HG02623 (cell line): ENCODE results near the gene RNF20.
"Not testable (repeated sequence)": the region's sequence is repeated elsewhere in the genome, so short reads cannot be mapped to it uniquely, and the experiment has no call there.

Source experiments
- ATAC-seq: cut with Tn5 transposase; IDR thresholded peaks from one replicate; pipeline ENCODE4 v1.9.1; 2021; ENCODE audit warnings: moderate library complexity; ENCODE audit not compliant: unreplicated experiment

Gene RNF20, protein sequence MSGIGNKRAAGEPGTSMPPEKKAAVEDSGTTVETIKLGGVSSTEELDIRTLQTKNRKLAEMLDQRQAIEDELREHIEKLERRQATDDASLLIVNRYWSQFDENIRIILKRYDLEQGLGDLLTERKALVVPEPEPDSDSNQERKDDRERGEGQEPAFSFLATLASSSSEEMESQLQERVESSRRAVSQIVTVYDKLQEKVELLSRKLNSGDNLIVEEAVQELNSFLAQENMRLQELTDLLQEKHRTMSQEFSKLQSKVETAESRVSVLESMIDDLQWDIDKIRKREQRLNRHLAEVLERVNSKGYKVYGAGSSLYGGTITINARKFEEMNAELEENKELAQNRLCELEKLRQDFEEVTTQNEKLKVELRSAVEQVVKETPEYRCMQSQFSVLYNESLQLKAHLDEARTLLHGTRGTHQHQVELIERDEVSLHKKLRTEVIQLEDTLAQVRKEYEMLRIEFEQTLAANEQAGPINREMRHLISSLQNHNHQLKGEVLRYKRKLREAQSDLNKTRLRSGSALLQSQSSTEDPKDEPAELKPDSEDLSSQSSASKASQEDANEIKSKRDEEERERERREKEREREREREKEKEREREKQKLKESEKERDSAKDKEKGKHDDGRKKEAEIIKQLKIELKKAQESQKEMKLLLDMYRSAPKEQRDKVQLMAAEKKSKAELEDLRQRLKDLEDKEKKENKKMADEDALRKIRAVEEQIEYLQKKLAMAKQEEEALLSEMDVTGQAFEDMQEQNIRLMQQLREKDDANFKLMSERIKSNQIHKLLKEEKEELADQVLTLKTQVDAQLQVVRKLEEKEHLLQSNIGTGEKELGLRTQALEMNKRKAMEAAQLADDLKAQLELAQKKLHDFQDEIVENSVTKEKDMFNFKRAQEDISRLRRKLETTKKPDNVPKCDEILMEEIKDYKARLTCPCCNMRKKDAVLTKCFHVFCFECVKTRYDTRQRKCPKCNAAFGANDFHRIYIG

DNA sequence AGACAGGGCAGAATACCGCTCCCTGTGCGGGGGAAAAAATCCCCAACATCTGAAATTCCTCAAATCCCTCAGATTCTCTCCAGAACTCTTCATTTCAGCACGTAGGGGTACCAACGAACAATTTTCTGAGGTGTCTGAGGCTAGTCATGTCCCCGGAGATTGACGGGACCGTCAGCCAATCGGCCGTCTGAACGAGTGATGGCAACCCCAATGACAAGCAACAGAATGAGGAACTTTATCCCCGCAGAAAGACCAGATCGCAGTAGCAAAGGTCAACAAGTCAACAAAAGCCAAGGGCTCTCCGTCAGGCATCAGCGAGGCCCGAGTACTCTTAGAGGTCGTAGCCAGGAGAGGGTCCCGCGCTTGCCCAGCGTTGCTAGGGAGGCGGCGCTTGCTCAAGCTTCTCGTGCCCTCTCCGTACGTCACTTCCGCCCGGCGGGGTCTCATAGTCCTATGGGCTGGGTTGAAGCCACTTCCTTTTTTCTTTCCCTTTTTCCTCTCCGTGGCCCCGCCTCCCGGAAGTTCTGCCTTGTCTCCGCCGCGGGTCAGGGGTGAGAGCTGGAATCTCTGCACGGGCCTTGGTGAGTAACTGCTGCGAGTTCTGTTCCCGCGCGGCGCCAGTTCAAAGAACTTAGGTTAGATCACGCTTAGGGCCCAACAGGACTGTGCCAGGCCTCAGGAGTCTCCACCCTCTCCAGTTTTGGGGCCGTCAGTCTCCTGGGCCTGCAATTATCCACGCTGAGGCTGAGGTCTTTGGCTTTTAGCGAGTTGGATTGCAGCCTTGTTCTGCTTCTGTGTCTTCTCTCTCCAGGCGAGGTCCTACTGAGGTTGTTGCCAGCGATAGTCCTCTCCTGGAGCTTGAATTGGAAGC is at the start of gene RNF20:
Gene RNF20, plus strand, starts transcription at position 520 of the 871 bp plus-strand sequence. CDS start 1,571 bp downstream, outside the sequence.
- peak; percentile 97 for ATAC-seq

DNA sequence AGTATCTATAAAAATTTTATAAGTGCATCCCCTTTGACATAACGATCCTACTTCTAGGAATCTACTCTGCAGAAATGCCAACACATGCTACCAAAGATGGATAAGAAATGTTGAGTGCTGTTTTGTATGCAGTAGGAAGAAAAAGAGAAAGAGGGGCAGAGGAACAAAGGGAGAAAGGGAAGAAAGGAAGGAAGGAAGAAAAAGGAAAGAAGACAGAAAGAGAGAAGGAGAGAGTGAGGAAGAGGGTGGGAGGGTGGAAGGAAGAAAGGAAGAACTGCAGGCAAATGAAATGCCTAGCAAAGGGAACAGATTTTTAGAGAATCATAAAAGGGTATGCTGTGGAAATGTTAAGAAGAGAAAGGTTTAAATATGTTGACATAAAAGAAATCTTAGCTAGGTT is 49.6 kb upstream of the RNF20 start:
- ATAC-seq = no peak

DNA sequence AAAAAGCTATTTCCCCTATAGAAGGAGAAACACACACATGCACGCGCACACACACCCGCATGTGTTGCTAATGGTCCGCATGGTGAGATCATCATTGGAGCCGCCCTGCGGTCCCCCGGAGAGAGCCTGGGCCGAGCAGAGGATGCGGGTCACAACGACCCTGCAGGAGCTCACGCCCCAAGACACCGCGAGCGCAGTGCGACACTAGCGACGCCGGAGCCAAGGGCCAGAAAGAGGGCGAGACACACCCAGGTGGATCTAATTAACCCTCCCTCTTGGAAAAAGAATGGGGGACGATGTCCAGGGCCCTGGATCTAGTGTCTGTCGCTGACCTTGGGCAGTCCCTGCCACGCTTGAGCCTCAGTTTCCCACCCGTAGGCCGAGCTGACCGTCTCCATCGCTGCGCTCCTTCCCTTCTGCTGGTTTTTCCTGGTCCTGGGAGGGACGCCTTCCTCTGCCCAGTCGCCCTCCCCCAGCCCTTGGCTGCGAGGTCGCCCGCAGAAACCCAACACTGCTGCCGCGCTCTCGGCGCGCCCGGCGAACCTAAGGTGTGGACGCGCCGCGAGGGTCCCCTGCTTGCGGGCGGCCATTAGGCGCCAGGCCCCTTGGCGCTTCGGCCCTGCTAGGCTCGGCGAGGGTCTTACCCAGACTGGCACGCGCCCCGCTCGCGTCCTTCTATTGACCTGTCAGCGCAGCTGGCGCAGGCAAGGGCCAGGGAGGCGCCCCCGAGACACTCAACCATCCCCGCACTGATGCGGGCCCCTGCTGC is 47.5 kb upstream of the RNF20 start:
- no peak for ATAC-seq

DNA sequence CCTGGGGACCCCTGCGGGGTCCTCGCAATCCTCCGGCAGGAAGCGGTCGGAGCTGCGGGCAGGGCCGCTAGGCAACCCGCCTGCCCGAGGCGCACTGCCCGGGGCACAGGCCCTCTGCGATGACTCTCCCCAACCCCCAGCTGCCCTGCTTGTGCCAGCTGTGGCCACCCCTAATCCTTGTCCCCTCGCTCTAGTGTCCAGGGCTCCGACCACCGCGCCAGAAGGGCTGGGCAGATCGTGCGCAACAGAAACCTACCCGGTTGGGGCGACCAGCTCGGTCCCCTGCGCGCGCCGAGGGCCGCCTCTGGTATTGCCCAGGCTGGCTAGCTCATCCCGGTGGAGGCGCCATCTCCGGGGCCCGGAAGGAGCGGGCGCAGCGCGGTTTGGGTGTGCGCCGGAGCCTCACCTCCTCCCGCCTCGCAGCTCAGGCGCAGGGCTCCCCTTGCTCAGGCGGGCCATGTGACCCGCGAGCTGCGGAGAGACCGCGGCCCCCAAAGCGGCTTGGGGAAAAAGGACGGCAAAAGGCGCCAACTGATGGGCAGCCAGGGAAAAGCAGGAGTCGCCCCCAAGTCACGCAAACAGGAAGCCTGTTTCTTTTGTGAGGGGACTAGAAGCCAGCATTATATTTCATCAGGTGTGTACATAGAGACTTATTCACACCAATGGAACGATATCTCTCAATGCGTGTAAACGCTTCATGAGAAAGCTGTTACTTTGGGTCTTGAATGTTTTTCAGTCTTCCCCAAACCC is 46.8 kb upstream of the RNF20 start:
- ATAC-seq = no peak

DNA sequence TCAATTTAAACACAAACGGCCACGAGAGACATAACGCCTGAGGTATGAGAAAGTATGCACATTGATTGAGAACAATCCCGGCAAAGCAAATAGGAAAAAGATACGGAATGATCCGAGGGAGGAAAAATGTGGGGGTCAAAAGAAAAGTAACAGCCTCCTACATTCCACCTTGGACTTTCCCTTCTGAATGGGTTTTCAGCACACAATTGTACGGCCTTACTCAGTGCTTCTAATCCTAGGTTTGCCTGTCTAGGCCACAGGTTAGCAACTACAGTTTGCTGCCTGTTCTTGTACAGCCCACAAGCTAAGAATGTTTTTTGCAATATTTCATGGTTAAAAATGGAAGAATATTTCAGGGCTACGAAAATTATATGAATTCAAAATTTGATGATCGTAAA is 46.2 kb upstream of the RNF20 start:
- ATAC-seq = no peak

DNA sequence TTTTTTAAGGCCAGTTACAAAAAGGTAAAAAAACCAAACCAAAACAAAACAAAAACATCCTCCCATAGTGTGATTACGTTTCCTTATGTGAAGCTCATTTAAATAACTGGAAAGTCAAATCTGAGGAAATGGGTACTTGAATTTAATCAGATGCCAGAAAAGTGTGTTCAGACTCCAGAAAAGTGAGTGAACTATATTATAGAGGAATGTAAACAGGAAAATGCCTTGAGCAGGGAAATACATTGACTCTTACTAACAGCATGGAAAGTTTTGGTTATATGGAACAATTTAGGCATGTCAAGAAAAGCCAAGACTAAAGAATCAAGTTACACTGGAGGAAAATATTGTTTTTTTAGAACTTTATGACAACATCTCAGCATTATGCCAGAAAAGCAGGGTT is 37.8 kb upstream of the RNF20 start:
- no peak for ATAC-seq

DNA sequence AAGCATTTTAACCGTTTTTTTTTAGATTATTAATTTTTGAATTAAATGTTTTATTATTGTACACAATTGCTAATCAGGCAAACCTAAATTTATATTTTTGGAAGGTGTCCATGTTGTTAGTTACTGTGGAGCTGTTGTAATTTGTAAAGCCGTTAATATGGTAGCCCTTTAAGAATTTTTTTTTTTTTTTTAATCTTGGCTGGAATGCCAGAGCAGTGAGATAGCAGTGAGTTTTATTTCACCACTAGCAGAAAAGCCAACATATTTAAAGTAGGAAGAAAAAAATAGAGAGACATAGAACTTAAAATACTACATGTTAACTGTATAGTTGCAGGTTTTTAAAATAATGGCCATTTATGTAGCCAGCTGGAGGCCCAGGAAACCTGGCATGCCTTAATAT is 35.3 kb upstream of the RNF20 start:
- no peak for ATAC-seq

DNA sequence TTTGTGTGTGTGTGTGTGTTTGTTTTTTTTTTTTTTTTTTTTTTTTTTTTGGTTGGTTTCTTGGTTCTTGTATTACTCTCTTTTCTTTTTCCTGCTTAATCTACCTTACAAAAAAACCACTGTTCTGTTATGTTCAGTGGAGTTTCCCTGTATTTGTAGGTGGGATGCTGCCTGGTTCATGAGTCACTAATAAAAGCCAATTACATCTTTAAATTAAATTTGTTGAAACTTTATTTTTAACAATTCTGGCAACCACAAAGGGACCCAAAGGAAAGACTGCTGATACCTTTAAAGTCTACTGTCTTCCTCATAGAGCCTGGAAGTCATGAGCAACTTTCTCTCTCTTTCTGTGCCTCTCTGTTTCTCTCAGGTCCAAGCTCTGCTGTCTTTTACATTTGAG is 29.5 kb upstream of the RNF20 start:
- ATAC-seq = no peak

DNA sequence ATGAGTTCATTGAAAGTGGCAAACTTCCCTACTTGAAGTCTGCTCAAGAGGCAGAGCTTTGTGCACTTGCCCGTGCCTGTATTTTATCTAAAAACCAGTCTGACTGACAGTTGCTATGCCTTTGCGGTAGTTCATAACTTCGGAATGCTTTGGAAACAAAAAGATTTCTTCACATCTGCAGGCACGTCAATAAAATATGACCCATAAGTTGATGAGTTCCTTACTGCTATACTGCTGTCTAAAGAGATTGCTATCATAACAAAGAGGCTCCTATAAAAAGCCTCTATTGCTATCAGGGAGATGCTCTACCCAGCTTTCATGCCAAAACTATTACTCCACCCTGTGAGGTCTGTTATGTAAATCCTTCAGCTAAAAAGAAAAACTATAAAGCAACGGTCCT is 25.4 kb upstream of the RNF20 start:
- no peak for ATAC-seq

DNA sequence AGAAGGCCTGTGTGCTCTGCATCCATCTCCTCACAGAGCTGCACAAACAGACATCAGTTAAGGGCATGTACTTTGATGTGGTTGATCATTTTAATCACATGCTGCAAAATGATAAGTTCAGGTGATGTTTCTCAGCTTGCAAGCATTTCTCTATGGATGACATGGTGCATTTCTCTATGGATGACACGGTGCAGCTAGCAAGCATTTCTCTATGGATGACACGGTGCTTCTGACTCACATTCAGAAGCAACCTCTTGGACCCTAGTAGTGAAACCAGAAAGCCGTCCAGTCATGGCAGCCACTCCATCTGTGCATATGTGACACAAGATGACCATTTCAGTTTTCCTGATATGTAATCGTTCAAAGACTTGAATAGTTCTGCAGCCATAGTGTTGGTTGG is 24.1 kb upstream of the RNF20 start:
- no peak for ATAC-seq

DNA sequence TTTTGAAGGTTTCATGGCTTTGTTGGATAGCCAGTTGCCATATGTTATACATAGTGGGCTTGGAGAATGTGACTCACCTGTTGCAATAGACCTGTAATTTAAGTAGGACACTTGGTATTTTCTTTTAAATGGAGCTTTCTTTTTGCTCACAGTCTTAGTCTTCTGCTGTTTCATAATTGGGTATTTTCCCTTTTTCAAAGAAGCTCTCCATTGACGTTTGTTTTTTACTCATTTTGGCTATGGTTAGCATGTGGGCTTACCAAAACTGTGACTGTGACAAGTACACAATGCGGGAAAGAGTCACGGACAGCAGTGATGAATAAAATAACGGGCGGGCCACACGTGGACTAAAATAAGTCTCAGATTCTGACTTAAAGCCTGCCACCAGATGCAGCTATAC is 23.2 kb upstream of the RNF20 start:
- no peak for ATAC-seq

DNA sequence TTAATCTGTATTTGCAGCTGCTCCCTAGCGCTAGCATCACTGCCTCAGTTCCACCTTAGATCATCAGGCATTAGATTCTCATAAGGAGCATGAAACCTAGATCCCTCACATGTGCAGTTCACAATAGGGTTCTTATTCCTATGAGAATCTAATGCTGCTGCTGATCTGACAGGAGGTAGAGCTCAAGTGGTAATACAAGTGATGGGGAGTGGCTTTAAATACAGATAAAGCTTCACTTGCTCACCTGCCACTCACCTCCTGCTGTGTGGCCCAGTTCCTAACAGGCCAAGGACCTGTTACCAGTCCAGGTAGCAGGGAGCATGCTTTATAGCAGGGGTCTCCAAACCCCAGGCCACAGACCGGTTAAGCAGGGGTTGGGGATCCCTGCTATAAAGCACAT is 22.6 kb upstream of the RNF20 start:
- ATAC-seq = no peak

DNA sequence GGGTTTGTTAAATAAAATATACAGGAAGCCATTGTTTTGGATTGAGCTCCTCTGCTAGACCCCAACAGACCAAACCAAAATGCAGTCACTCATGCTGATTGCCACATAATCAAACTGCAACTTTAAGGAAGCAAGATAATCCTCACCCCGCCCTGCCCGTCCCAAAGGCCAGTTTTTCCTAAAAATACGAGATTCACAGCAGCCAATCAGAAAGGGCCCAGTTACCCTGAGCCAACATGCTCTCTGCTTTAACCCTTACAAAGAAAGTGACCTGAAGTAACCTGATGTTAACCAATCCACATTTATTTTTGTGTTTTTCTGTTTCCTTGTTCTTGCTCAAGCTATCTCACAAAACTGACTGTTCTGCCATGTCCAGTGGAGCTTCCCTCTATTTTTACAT is 21.5 kb upstream of the RNF20 start:
- ATAC-seq = no peak

DNA sequence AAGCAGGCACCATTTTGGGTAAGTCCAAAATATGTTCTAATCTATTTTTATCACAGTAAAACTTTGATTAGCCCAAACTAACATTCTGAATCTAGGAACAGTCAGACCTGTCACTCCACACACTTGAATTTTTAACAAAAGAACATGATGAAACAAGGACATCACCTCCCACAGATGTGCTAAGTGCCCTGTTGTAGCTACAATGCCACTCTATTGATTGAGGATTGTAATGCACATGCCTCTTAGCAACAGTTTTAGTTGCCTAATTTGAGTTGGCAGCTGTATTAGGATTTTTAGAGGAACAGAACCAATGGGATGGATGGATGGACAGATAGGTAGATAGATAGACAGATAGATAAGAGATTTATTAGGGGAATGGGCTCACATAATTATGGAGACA is 20.3 kb upstream of the RNF20 start:
- no peak for ATAC-seq

DNA sequence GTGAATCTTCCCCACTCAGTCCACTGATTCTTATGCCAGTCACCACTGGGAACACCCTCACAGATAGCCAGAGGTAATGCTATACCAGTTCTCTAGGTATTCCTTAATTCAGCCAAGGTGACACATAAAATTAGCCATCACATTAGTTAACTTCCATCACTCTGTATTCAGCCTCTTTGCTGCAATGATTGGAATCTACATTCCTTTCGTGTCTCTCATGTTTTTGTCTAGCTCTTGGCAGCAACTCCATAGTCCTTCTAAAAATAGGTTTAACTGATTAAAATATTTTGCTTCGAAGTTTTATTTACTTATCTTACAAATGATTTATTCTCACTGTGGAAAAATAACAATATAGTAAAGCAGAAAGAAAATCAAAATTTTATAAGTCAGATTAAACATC is 19.6 kb upstream of the RNF20 start:
- ATAC-seq = no peak

DNA sequence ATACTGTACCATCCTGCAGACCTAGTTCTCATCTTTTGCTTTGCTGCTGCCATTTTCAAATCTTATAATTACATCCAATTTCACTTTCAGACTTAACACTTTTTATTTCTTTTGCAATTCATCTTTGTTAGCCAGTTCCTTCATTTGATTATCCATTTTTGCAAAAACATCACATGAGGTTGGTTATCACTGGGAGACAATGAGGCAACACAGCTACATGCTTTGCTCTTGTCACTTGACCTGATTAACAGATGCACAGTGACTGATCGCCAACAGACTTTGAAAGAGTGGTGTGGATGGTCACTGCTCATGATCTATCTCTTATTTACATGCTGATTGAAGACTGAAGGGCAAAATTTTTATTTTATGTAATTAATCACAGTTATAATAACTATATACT is 17.0 kb upstream of the RNF20 start:
- ATAC-seq = no peak

DNA sequence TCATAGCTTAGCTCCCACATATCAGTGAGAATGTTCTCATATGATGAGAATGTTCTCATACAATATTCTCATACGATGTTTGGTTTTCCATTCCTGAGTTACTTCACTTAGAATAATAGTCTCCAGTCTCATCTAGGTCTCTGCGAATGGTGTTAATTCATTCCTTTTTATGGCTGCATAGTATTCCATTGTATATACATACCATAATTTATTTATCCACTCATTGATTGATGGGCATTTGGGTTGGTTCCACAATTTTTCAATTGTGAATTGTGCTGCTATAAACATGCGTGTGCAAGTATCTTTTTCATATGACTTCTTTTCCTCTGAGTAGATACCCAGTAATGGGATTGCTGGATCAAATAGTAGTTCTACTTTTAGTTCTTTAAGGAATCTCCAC is 15.2 kb upstream of the RNF20 start:
- not testable (repeated sequence) for ATAC-seq

DNA sequence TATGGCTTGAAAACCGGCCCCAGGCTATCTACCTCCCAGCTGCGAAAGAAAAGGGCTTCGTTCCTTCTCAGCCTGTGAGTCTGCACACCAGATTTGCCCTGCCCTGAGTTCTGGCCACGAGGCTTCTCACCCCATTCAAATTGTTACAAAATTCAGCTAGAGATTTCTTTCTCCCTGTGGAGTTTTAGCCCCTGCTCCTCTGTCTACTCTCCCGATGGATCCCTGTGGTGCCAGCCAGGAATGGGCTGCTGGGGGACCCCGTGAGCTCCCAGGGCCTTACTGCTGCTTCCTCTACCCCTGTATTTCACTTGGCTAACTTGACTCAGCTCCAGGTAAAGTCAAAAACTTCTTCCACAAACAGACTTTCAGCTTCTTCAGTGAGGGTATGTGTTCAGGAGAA is 9.3 kb upstream of the RNF20 start:
- no peak for ATAC-seq

DNA sequence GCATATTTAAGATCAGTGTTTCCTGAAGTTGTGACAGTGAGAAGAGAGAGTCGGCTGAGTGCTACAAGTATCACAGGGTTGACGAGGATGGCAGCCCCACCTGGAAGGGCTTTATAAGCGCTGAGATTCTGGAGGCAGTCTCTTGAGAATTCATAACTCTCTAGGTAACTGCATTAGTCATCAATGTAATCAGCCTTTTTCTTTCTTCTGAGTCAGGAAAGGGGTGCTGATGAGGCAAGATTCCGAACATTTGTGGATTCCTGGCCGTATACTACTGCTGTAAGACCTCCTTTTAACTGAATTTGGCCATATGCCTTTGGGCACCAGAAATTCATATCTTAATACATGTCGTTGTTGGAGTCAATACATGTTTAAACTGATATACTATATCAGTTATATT is 6.6 kb upstream of the RNF20 start:
- no peak for ATAC-seq

DNA sequence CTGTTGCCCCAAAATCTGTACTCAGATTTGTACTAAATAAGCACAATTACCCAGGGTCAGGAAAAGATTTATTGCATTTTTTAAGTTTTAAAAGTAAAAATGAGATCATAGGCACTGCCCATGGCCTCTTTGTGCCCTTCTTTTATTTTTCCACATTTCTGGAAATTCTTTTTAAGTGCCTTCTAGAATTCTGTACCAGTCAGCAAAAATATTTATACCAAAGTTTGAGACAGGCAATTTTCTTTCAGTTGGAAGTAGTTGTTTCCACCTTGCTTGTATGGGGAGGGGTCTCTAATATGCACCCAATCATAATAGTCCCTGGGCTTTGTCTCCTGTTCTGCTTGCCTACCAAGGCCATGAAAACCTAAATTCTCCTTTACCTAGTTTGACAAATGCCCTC is 5.6 kb upstream of the RNF20 start:
- no peak for ATAC-seq
